ENCODE measurements around the gene PCDHB16.
"Not testable (repeated sequence)": the region's sequence is repeated elsewhere in the genome, so short reads cannot be mapped to it uniquely, and the experiment has no call there.

The PCDHB16 gene

GRCh38 chr5:141199359-141200235 lies 17.4 kb downstream of the PCDHB16 start, which contains the start of gene PCDHB11:
PCDHB11 (plus strand) TSS chr5:141199627; CDS start chr5:141199775, 148 bp downstream.
- peaks cover 43% of the 10 kb centered on the region for H3K9me3 Mint-ChIP-seq
- peaks cover 16% of the 10 kb centered on the region for H3K36me3 Mint-ChIP-seq (ENCODE audit: low read depth)
- no peak within 1 kb of the TSS for H3K4me3 Mint-ChIP-seq
- H3K27me3 Mint-ChIP-seq, result peaks cover 38% of the 10 kb centered on the region
- DNase-seq (no peak), ATAC-seq (no peak)
- no peak within 1 kb of the TSS for H3K27ac Mint-ChIP-seq
- no peaks in the 10 kb centered on the region for H3K4me1 Mint-ChIP-seq

GRCh38 chr5:141201126-141201525 lies 18.9 kb downstream of the PCDHB16 start:
- peaks cover 37% of the 10 kb centered on the region for H3K9me3 Mint-ChIP-seq
- not testable (repeated sequence) for DNase-seq

GRCh38 chr5:141201646-141202045 lies 19.5 kb downstream of the PCDHB16 start:
- Mint-ChIP-seq H3K27me3 (peaks cover 44% of the 10 kb centered on the region), H3K36me3 (ENCODE audit: low read depth) (peaks cover 11% of the 10 kb centered on the region), H3K9me3 (peaks cover 32% of the 10 kb centered on the region)
- H3K4me3 Mint-ChIP-seq, DNase-seq, H3K27ac Mint-ChIP-seq, H3K4me1 Mint-ChIP-seq, ATAC-seq: not testable (repeated sequence)

More at GRCh38 chr5:141201126-141201525, 18.9 kb downstream of the PCDHB16 start:
- not testable (repeated sequence) for H3K27ac Mint-ChIP-seq, H3K4me1 Mint-ChIP-seq, H3K4me3 Mint-ChIP-seq, ATAC-seq
- peaks cover 43% of the 10 kb centered on the region for H3K27me3 Mint-ChIP-seq
- peaks cover 13% of the 10 kb centered on the region for H3K36me3 Mint-ChIP-seq (ENCODE audit: low read depth)

GRCh38 chr5:141208478-141208877 lies 26.3 kb downstream of the PCDHB16 start, which contains the start of gene PCDHB12:
PCDHB12 (plus strand) TSS chr5:141208719; CDS start chr5:141208908, 189 bp downstream.
- Mint-ChIP-seq H3K9me3 (no peaks in the 10 kb centered on the region), H3K27me3 (peaks cover 44% of the 10 kb centered on the region), H3K36me3 (ENCODE audit: low read depth) (peaks cover 3% of the 10 kb centered on the region), H3K4me1 (no peaks in the 10 kb centered on the region), H3K27ac (no peak within 1 kb of the TSS), H3K4me3 (no peak within 1 kb of the TSS)
- no peak for DNase-seq
- no peak for ATAC-seq

GRCh38 chr5:141210281-141210680 lies 28.1 kb downstream of the PCDHB16 start:
- H3K36me3 Mint-ChIP-seq (ENCODE audit: low read depth); H3K27ac Mint-ChIP-seq; DNase-seq; ATAC-seq; H3K4me1 Mint-ChIP-seq; H3K4me3 Mint-ChIP-seq; H3K9me3 Mint-ChIP-seq: not testable (repeated sequence)
- peaks cover 48% of the 10 kb centered on the region for H3K27me3 Mint-ChIP-seq

- H3K36me3 Mint-ChIP-seq (ENCODE audit: low read depth); DNase-seq; H3K27ac Mint-ChIP-seq; ATAC-seq; H3K9me3 Mint-ChIP-seq; H3K4me1 Mint-ChIP-seq; H3K4me3 Mint-ChIP-seq: not testable (repeated sequence)
- H3K27me3 Mint-ChIP-seq, result peaks cover 48% of the 10 kb centered on the region
These were observed 28.7 kb downstream of the PCDHB16 start for GRCh38 chr5:141210849-141211248.

GRCh38 chr5:141213656-141214339 lies 31.6 kb downstream of the PCDHB16 start, which contains the start of gene PCDHB13:
PCDHB13 (plus strand) TSS chr5:141213919; CDS start chr5:141214124, 205 bp downstream.
- not testable (repeated sequence) for ATAC-seq, DNase-seq, H3K4me3 Mint-ChIP-seq, H3K4me1 Mint-ChIP-seq, H3K27ac Mint-ChIP-seq
- Mint-ChIP-seq H3K27me3 (peaks cover 47% of the 10 kb centered on the region), H3K36me3 (ENCODE audit: low read depth) (peaks cover 13% of the 10 kb centered on the region), H3K9me3 (peaks cover 19% of the 10 kb centered on the region)

- peaks cover 42% of the 10 kb centered on the region for H3K27me3 Mint-ChIP-seq
- peaks cover 25% of the 10 kb centered on the region for H3K9me3 Mint-ChIP-seq
- not testable (repeated sequence) for H3K4me1 Mint-ChIP-seq, ATAC-seq, H3K4me3 Mint-ChIP-seq, H3K27ac Mint-ChIP-seq, DNase-seq
- peaks cover 14% of the 10 kb centered on the region for H3K36me3 Mint-ChIP-seq (ENCODE audit: low read depth)
These were observed 32.4 kb downstream of the PCDHB16 start for GRCh38 chr5:141214583-141214982.

- not testable (repeated sequence) for H3K4me3 Mint-ChIP-seq, ATAC-seq, DNase-seq, H3K4me1 Mint-ChIP-seq, H3K27ac Mint-ChIP-seq
- Mint-ChIP-seq H3K27me3 (peaks cover 39% of the 10 kb centered on the region), H3K36me3 (ENCODE audit: low read depth) (peaks cover 16% of the 10 kb centered on the region), H3K9me3 (peaks cover 34% of the 10 kb centered on the region)
These were observed 33.3 kb downstream of the PCDHB16 start for GRCh38 chr5:141215504-141215903.

GRCh38 chr5:141216035-141216434 lies 33.8 kb downstream of the PCDHB16 start:
- ATAC-seq, H3K4me3 Mint-ChIP-seq, DNase-seq, H3K4me1 Mint-ChIP-seq, H3K27ac Mint-ChIP-seq: not testable (repeated sequence)
- Mint-ChIP-seq H3K27me3 (peaks cover 41% of the 10 kb centered on the region), H3K9me3 (peaks cover 37% of the 10 kb centered on the region), H3K36me3 (ENCODE audit: low read depth) (peaks cover 13% of the 10 kb centered on the region)

- H3K27ac Mint-ChIP-seq, result no peak within 1 kb of the TSS
- ATAC-seq (no peak), DNase-seq (no peak)
- peaks cover 44% of the 10 kb centered on the region for H3K27me3 Mint-ChIP-seq
- peaks cover 4% of the 10 kb centered on the region for H3K4me1 Mint-ChIP-seq
- no peak within 1 kb of the TSS for H3K4me3 Mint-ChIP-seq
- H3K9me3 Mint-ChIP-seq, result peaks cover 36% of the 10 kb centered on the region
- peaks cover 10% of the 10 kb centered on the region for H3K36me3 Mint-ChIP-seq (ENCODE audit: low read depth)
These were observed 41.1 kb downstream of the PCDHB16 start, which contains the start of gene PCDHB14 for GRCh38 chr5:141223112-141223783. PCDHB14 (plus strand) TSS chr5:141223343; CDS start chr5:141223506, 163 bp downstream.

- ATAC-seq; H3K4me3 Mint-ChIP-seq; H3K36me3 Mint-ChIP-seq (ENCODE audit: low read depth); DNase-seq; H3K4me1 Mint-ChIP-seq; H3K27ac Mint-ChIP-seq: not testable (repeated sequence)
- Mint-ChIP-seq H3K9me3 (peaks cover 30% of the 10 kb centered on the region), H3K27me3 (peaks cover 44% of the 10 kb centered on the region)
These were observed 42.7 kb downstream of the PCDHB16 start for GRCh38 chr5:141224844-141225243.

GRCh38 chr5:141225421-141225820 lies 43.2 kb downstream of the PCDHB16 start:
- H3K27me3 Mint-ChIP-seq, result peaks cover 41% of the 10 kb centered on the region
- H3K4me1 Mint-ChIP-seq; H3K27ac Mint-ChIP-seq; ATAC-seq; H3K4me3 Mint-ChIP-seq; H3K36me3 Mint-ChIP-seq (ENCODE audit: low read depth); DNase-seq: not testable (repeated sequence)
- peaks cover 25% of the 10 kb centered on the region for H3K9me3 Mint-ChIP-seq

- no peak overlapping the region for H3K27ac Mint-ChIP-seq
- H3K27me3 Mint-ChIP-seq, result peaks cover 36% of the 10 kb centered on the region
- H3K9me3 Mint-ChIP-seq, result peaks cover 40% of the 10 kb centered on the region
- H3K4me3 Mint-ChIP-seq, result no peak overlapping the region
- peaks cover 13% of the 10 kb centered on the region for H3K36me3 Mint-ChIP-seq (ENCODE audit: low read depth)
- no peak for ATAC-seq
- DNase-seq, result no peak
- H3K4me1 Mint-ChIP-seq, result no peaks in the 10 kb centered on the region
These were observed 52.0 kb downstream of the PCDHB16 start for GRCh38 chr5:141234109-141234667.
